Iris pigment epithelial cell (primary cell): ENCODE measurements around the gene LMNA.
A peak's percentile ranks its signal among the peaks of the same experiment; 100 is the strongest.
"Not testable (repeated sequence)": the region's sequence is repeated elsewhere in the genome, so short reads cannot be mapped to it uniquely, and the experiment has no call there.

Source experiments
- DNase-seq: peaks from one replicate; pipeline ENCODE4 v3.0.0-alpha.2; 2011; ENCODE audit warnings: low read depth

LMNA gene

DNA sequence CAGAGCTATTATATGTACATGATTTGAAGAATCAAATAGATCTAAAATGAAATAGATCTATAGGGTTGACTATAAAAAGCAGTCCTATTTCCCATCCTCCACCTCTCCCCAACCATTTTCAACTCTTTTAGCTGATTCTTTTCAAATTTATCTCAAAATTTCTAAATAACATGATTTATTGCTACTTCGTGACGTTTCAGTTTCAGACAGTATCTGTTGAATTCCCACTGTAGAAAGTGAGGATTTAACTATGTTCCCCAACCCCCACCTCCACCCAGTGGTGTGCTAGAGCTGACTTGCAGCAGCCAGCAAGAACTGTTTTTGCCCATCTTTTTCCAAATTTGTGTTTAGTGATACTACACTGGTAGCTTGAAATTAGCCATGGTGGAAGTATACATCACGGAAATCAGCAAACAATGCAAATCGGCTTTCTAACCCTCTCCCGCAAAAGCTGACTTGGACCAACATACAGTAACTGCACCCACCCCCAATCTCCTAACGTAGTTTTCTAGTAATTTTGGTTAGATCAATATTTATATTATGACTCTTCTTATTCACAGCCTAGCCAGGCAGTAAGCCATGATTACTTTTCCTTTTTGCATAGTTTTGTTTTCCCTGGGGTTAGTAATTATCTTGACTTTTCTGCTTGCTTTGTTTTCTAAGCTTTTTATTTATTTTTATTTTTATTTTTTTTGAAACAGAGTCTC lies 49.8 kb downstream of the LMNA start:
- DNase-seq, result no peak

DNA sequence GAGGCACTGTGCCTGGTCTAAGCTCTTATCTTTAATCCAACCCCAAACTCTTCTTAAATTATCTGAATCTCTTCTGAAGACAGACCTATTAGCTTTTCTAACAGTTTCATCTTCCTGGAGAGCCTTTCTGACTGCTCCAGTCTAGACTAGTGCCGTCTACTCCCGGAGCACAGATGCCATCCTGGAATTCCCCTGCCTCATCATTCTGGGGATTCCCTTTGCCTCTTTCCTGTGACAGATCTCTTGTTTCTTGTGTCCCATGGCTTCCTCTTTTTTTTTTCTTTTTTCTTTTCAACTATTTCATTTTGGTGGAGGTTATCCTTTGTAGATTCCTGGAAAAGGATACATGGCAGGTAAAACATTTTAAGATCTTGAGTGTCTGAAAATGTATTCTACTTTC lies 50.6 kb downstream of the LMNA start:
- no peak for DNase-seq

DNA sequence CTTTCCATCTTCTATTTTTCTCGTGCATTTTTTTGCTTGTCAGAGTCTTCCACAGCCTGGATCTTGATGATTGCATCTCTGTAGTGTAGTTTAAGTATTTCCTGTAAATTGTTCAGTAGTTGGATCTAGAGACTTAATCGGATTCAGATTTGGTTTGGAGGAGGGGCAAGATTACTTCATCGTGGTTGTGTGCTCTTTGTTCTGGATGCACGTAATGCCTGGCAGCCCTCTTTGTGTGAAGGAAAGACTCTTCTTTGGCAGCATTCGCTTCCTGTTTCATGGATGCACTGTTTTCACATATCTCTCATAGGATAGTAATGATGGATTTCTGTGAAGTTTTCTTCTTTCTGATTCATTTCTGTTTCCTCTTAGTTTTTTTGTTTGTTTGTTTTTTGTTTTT lies 53.0 kb downstream of the LMNA start:
- DNase-seq, result peak; percentile 21

DNA sequence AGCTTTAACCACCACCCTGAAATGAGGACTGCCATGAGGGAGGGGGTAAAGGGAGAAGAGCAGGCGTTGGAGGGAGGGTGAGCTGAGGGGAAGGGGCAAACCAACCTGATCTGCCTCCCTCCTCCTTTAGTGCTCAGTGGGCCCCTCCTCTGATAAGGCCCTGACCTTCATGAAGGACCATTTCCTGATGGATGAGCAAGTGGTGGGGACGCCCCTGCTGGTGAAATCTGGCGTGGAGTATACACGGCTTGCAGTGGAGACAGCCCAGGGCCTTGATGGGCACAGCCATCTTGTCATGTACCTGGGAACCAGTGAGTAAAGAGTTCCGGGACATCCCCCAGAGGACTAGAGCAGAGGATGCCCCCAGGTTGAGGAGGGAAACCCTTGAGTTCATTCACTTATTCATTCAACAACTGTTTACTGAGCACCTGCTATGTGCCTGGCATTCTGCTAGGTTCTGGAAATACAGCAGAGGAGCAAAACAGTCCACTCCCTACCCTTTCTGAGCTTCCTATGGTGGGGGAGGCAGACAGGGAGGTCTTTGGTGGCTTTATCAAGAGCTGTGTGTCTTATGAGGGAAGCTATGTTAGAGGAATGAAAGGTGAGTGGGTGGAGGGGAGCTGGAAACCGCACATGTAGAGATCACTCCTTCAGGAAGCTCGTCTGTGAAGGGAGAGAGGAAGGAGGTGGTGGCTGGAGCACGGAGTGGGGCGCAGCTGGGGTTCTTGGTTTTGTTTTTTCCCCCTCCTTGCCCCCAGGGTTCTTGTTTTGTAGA lies 58.4 kb downstream of the LMNA start:
- no peak for DNase-seq

DNA sequence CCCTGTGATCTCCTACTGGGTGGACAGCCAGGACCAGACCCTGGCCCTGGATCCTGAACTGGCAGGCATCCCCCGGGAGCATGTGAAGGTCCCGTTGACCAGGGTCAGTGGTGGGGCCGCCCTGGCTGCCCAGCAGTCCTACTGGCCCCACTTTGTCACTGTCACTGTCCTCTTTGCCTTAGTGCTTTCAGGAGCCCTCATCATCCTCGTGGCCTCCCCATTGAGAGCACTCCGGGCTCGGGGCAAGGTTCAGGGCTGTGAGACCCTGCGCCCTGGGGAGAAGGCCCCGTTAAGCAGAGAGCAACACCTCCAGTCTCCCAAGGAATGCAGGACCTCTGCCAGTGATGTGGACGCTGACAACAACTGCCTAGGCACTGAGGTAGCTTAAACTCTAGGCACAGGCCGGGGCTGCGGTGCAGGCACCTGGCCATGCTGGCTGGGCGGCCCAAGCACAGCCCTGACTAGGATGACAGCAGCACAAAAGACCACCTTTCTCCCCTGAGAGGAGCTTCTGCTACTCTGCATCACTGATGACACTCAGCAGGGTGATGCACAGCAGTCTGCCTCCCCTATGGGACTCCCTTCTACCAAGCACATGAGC lies 62.2 kb downstream of the LMNA start:
- no peak for DNase-seq

DNA sequence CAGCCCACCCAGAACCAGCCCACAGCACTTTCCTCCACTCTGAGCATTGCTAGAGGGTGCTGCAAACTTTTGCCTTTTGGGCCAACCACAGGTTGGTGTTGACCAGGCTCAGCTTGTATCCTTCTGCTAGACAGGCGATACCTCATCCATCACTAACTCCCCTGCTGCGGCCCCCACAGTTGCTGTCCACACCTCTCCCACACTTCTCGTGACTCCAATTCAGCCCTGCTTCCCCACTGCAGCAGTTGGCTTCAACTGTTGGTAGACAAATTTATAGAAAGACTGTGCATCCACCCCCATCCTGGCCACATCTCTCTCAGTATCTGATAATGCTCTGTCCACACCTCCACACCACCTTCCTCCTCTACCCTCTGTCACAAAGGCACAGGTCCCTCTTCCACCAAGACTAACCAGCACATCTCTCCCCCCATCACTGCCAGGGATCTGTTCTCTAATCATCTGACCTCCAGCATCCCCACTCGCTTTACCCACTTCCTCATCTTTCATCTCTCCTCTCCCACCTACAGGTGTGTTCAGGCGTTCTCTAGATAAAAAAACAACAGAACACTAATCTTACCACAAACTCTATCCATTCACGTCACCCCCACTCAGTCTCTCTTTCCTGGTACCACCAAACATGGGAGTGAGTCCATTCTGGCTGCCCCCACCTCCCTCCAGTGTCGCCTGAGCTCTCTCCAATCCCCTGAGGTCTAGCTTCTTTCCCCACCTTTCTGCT lies 63.6 kb downstream of the LMNA start:
- no peak for DNase-seq

DNA sequence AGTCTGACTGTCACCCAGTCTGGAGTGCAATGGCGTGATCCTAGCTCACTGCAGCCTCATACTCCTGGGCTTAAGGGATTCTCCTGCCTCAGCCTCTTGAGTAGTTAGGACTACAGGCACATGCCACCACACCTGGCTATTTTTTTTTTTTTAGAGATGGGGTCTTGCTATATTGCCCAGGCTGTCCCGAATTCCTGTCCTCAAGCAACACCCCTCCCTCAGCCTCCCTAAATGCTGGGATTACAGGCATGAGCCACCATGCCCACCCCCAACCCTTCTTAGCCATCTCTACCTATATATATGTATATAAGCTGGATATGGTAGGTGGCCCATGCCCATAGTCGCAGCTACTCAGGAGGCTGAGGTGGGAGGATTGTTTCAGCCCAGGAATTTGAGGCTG lies 66.0 kb downstream of the LMNA start:
- no peak for DNase-seq

DNA sequence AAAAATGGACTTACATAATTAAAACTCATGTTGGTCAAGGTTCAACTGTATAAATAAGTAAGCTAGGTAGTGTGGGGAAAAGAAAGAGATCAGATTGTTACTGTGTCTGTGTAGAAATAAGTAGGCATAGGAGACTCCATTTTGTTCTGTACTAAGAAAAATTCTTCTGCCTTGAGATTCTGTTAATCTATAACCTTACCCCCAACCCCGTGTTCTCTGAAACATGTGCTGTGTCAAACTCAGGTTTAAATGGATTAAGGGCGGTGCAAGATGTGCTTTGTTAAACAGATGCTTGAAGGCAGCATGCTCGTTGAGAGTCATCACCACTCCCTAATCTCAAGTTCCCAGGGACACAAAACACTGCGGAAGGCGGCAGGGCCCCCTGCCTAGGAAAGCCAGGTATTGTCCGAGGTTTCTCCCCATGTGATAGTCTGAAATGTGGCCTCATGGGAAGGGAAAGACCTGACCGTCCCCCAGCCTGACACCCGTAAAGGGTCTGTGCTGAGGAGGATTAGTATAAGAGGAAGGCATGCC lies 66.9 kb downstream of the LMNA start:
- DNase-seq, result not testable (repeated sequence)

DNA sequence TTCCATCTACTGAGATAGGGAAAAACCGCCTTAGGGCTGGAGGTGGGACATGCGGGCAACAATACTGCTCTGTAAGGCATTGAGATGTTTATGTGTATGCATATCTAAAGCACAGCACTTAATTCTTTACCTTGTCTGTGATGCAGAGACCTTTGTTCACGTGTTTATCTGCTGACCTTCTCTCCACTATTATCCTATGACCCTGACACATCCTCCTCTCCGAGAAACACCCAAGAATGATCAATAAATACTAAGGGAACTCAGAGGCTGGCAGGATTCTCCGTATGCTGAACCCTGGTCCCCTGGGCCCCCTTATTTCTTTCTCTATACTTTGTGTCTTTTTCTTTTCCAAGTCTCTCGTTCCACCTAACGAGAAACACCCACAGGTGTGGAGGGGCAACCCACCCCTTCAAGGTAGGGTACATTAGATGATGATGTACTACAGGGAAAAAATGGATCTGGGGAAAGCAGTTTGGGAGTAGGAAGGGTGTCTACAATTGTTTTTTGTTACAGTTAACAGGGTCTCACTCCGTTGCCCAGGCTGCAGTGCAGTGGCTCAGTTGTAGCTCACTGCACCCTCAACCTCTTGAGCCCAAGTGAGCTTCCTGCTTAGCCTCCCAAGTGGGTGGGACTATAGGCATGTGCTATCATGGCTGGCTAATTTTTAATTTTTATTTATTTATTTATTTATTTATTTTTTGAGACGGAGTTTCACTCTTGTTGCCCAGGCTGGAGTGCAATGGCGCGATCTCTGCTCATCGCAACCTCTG lies 67.7 kb downstream of the LMNA start:
- not testable (repeated sequence) for DNase-seq

DNA sequence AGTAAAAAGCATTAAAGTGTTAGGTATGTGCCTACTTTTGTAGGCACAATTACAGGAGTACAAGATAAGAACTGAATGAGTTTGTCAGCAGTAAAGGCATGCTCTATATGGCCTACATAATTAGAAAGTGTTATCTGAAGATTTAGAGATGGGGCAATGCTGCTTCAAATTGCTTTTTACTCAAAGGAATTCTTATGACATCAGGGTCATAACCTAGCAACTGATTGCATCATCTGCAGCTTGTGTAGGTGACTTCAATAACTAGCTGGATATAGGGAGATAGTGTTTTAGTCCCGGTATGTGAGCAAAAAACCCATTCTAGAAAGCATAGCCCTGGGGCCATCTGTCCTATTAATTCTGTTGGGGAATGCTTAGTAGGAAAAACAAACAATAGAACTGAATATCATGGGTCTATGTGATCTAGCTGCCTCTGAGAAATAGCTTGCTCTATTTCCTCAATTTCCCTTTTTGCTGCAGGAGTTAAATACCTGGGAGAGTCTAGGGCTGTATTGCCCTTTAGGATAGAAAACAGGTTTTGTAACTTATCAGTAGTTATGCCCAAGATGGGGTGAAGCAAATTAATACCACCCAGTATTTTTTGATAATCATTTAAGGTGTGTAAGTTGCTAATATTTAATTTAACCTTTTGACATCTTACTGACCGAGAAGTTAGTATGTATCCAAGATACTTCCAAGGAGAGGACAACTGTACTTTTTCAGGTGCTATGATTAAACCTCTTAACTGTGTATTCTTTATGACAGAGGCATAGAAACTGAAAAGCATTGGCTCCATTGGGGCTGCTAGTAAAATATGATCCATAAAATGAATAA lies 72.1 kb downstream of the LMNA start:
- not testable (repeated sequence) for DNase-seq
